A673 (cell line): ENCODE measurements around the gene FOXC1.

ENCODE experiments used
- EZH2 ChIP-seq: fragments of 200-600 bp; sonication (generic); IDR thresholded peaks from 2 replicates; pipeline ENCODE4 v1.6.1; 2017; ENCODE audit warnings: borderline replicate concordance, low read depth, mild to moderate bottlenecking, mixed read lengths, antibody characterized with exemption, low read length; ENCODE audit not compliant: poor library complexity, severe bottlenecking
- TF ChIP-seq, protein P1 (sequence below): fragments of 300-800, 200-600 bp; sonication (generic); conservative IDR thresholded peaks from 2 replicates; pipeline ENCODE4 v1.5.1; 2017; ENCODE audit warnings: low read depth, mild to moderate bottlenecking, antibody characterized with exemption, low read length, moderate library complexity, mixed read lengths

DNA sequence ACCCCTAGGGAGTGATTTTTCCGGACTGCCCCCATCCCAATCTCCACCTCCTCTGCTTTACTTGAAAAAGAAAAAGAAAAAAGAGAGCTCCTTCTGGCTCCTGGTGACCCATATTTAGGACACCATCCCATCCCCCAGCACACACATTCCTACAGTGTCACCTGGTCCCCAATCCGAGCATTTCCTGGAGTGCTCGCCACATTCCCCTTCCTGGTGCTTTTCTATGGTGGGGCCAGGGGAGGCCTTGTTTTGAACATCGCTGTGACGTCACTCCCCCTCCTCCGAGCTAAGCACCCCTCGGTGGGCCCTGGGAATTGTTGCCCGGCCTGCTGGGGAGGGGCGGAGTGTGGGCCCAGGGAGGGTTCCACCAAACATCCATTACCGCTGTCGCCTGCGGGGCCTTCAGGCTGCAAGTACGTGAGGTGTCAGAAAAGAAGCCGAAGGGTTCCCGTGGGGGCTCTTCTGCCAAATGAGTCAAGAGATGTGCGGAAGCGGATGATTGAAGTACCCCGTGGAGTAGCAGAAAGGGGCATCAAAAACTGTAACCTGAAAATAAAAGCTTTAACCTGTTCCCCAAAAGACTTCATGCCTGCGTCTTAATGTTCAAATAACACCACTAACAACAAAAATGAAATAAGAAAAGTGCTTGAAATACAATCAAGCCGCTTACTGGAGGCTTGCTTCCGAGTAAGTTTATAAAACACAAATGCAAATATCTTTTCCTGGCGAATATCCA lies 2.8 kb upstream of the FOXC1 start:
- TF ChIP-seq, protein P1, sequence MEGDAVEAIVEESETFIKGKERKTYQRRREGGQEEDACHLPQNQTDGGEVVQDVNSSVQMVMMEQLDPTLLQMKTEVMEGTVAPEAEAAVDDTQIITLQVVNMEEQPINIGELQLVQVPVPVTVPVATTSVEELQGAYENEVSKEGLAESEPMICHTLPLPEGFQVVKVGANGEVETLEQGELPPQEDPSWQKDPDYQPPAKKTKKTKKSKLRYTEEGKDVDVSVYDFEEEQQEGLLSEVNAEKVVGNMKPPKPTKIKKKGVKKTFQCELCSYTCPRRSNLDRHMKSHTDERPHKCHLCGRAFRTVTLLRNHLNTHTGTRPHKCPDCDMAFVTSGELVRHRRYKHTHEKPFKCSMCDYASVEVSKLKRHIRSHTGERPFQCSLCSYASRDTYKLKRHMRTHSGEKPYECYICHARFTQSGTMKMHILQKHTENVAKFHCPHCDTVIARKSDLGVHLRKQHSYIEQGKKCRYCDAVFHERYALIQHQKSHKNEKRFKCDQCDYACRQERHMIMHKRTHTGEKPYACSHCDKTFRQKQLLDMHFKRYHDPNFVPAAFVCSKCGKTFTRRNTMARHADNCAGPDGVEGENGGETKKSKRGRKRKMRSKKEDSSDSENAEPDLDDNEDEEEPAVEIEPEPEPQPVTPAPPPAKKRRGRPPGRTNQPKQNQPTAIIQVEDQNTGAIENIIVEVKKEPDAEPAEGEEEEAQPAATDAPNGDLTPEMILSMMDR = no peak
- no peak for TF ChIP-seq EZH2
